MCF 10A (cell line): ENCODE measurements around the gene LTO1. TPM values are rescaled to one million over a fixed set of nuclear protein-coding genes. Genes with fewer than 3 reads are reported as not detected.

Source experiments
- BruUV-seq: library from RNA; stranded (reverse); fragments of 400-500 nt; replicated peaks from 2 replicates; lab custom pipeline; 2021; lab: Mats Ljungman, UMichigan
- CTCF ChIA-PET: fragments of 300-600 bp; sonication (Branson Sonifier 250); formaldehyde crosslinking; extraction: SDS; loops from one replicate; lab custom pipeline; 2021; ENCODE audit warnings: antibody characterized with exemption, inconsistent platforms; lab: Yijun Ruan, JAX
- POLR2A ChIA-PET: fragments of 300-600, 350-650 bp; sonication (Branson Sonifier 250); formaldehyde crosslinking; extraction: SDS; loops from one replicate; lab custom pipeline; 2020; ENCODE audit warnings: antibody characterized with exemption, inconsistent platforms; lab: Yijun Ruan, JAX
- DNase-seq: peaks from one replicate; pipeline ENCODE4 v3.0.0-alpha.2; 2018; ENCODE audit not compliant: unreplicated experiment
- H3K27ac Mint-ChIP-seq: one replicate; pipeline ENCODE4 v1.8.0; 2022; ENCODE audit warnings: mild to moderate bottlenecking, low read depth, mixed read lengths; ENCODE audit not compliant: unreplicated experiment
- H3K27me3 Mint-ChIP-seq: one replicate; pipeline ENCODE4 v1.8.0; 2022; ENCODE audit warnings: mixed read lengths; ENCODE audit not compliant: insufficient read depth, unreplicated experiment
- H3K36me3 Mint-ChIP-seq: one replicate; pipeline ENCODE4 v1.8.0; 2022; ENCODE audit warnings: mild to moderate bottlenecking, moderate library complexity, mixed read lengths; ENCODE audit not compliant: insufficient read depth, unreplicated experiment
- H3K4me1 Mint-ChIP-seq: one replicate; pipeline ENCODE4 v1.8.0; 2022; ENCODE audit warnings: mixed read lengths; ENCODE audit not compliant: insufficient read depth, unreplicated experiment
- H3K4me3 Mint-ChIP-seq: one replicate; pipeline ENCODE4 v1.8.0; 2022; ENCODE audit warnings: mild to moderate bottlenecking, moderate library complexity, mixed read lengths; ENCODE audit not compliant: unreplicated experiment
- H3K9me3 Mint-ChIP-seq: one replicate; pipeline ENCODE4 v1.8.0; 2022; ENCODE audit warnings: mixed read lengths; ENCODE audit not compliant: unreplicated experiment
- intact Hi-C: fragments of 100-400 bp; cut with micrococcal nuclease; formaldehyde crosslinking; loops from 2 replicates; pipeline ENCODE4 v1.14.1; 2022
- total RNA-seq: library from RNA; stranded (reverse); gene quantifications from 2 replicates; pipeline ENCODE4 v1.2.3, GENCODE V29; 2022
- TF ChIP-seq, protein P1 (sequence below): fragments of 200-600 bp; IDR thresholded peaks from one replicate; pipeline ENCODE4 v1.8.0; 2022; ENCODE audit warnings: antibody characterized with exemption, mild to moderate bottlenecking; ENCODE audit not compliant: unreplicated experiment

LTO1 gene
- total RNA-seq, 1 experiment from 2014 or later: 34.2 TPM

DNA sequence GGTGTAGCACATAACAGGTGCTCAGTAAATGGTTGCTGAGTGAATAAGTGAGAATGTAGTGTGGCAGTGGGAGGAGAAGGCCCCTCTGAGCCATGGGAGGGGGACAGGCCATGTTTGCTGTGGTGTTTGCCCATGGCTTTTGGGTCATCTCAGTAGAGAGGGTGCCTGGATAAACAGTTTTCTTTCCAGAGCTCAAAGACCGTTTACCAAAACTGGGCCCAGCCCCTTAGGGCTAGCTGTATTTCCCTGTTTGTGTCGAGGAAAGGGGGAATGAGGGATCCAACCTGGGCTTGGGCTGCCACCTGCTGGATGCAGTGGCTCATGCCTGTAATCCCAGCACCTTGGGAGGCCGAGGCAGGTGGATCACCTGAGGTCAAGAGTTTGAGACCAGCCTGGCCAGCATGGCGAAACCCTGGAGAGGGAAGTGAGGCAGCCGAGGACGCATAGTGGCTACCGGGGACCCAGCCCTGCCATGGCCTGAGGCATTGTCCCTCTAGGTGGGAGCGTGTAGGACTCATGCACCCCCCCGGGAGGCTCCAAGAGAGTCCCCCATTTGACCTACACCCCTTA is 8.7 kb upstream of the LTO1 start:
- Mint-ChIP-seq H3K9me3 (no peaks in the 10 kb centered on the region), H3K36me3 (peaks cover 6% of the 10 kb centered on the region), H3K4me3 (no peak overlapping the region), H3K27ac (no peak overlapping the region), H3K4me1 (peaks cover 7% of the 10 kb centered on the region), H3K27me3 (no peaks in the 10 kb centered on the region)
- peak; percentile 45 for DNase-seq
- TF ChIP-seq, protein P1, sequence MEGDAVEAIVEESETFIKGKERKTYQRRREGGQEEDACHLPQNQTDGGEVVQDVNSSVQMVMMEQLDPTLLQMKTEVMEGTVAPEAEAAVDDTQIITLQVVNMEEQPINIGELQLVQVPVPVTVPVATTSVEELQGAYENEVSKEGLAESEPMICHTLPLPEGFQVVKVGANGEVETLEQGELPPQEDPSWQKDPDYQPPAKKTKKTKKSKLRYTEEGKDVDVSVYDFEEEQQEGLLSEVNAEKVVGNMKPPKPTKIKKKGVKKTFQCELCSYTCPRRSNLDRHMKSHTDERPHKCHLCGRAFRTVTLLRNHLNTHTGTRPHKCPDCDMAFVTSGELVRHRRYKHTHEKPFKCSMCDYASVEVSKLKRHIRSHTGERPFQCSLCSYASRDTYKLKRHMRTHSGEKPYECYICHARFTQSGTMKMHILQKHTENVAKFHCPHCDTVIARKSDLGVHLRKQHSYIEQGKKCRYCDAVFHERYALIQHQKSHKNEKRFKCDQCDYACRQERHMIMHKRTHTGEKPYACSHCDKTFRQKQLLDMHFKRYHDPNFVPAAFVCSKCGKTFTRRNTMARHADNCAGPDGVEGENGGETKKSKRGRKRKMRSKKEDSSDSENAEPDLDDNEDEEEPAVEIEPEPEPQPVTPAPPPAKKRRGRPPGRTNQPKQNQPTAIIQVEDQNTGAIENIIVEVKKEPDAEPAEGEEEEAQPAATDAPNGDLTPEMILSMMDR: peak; percentile 66
- POLR2A ChIA-PET: no interaction called here
- intact Hi-C loops: loop anchor here (10.0 kb wide), 1 partner anchor 231 kb away; no protein-coding TSS in a partner anchor
- no TSS peak for BruUV-seq
- CTCF ChIA-PET: interaction anchor here (0.6 to 2.1 kb wide), 6 partner anchors 14 to 512 kb away, joined by 3 to 13 read pairs (median 6); no protein-coding TSS in a partner anchor

GRCh38 chr11:69682681-69683326 is 7.7 kb upstream of the LTO1 start:
- CTCF ChIA-PET: interaction anchor here (0.6 to 2.1 kb wide), 3 partner anchors 207 to 1038 kb away, joined by 3 to 9 read pairs (median 3); no protein-coding TSS in a partner anchor
- TF ChIP-seq, protein P1: no peak
- Mint-ChIP-seq H3K27me3 (no peaks in the 10 kb centered on the region), H3K9me3 (no peaks in the 10 kb centered on the region), H3K27ac (no peak overlapping the region), H3K36me3 (peaks cover 6% of the 10 kb centered on the region), H3K4me1 (no peaks in the 10 kb centered on the region), H3K4me3 (no peak overlapping the region)
- POLR2A ChIA-PET: interaction anchor here (0.8 to 1.1 kb wide), 2 partner anchors 12 to 25 kb away, joined by 3 read pairs; no protein-coding TSS in a partner anchor
- no TSS peak for BruUV-seq
- intact Hi-C loops: loop anchor here (10.0 kb wide), 1 partner anchor 232 kb away; no protein-coding TSS in a partner anchor
- DNase-seq: no peak

- no peak for DNase-seq
- CTCF ChIA-PET: interaction anchor here (0.7 kb wide), 1 partner anchor 1037 kb away, joined by 3 read pairs; no protein-coding TSS in a partner anchor
- BruUV-seq: no TSS peak
- TF ChIP-seq, protein P1: no peak
- no peak overlapping the region for H3K4me3 Mint-ChIP-seq
- H3K27me3 Mint-ChIP-seq: no peaks in the 10 kb centered on the region
- H3K36me3 Mint-ChIP-seq: peaks cover 6% of the 10 kb centered on the region
- no peaks in the 10 kb centered on the region for H3K9me3 Mint-ChIP-seq
- no peaks in the 10 kb centered on the region for H3K4me1 Mint-ChIP-seq
- POLR2A ChIA-PET: interaction anchor here (0.8 kb wide), 1 partner anchor 12 kb away, joined by 3 read pairs; no protein-coding TSS in a partner anchor
- H3K27ac Mint-ChIP-seq: no peak overlapping the region
- intact Hi-C loops: loop anchor here (10.0 kb wide), 1 partner anchor 233 kb away; no protein-coding TSS in a partner anchor
Observed at GRCh38 chr11:69682221-69682620, 7.1 kb upstream of the LTO1 start.

- ChIA-PET POLR2A (no interaction called here), CTCF (interaction anchor here (1.1 to 4.6 kb wide), 2 partner anchors 208 to 230 kb away, joined by 3 to 11 read pairs; no protein-coding TSS in a partner anchor)
- intact Hi-C loops: loop anchor here (10.0 kb wide), 1 partner anchor 234 kb away; no protein-coding TSS in a partner anchor
- Mint-ChIP-seq H3K4me1 (no peaks in the 10 kb centered on the region), H3K9me3 (no peaks in the 10 kb centered on the region), H3K27ac (no peak overlapping the region), H3K36me3 (peaks cover 6% of the 10 kb centered on the region), H3K4me3 (no peak overlapping the region), H3K27me3 (no peaks in the 10 kb centered on the region)
- TF ChIP-seq, protein P1: no peak
- BruUV-seq: no TSS peak
- no peak for DNase-seq
Observed at GRCh38 chr11:69680688-69681087, 5.5 kb upstream of the LTO1 start.
